Panc1 (cell line): Measurements from ENCODE around the gene NDNF. TPM values are rescaled to one million over a fixed set of nuclear protein-coding genes. Genes with fewer than 3 reads are reported as not detected.

Source experiments
- ATAC-seq: fragments of 200-7000 bp; cut with Tn5 transposase; 2 replicates; pipeline ENCODE4 v1.9.1; 2020; ENCODE audit warnings: mild to moderate bottlenecking, moderate library complexity
- BruUV-seq: library from RNA; stranded (reverse); fragments of 400-500 nt; replicated peaks from 2 replicates; lab custom pipeline; 2021; lab: Mats Ljungman, UMichigan
- CTCF ChIA-PET: fragments of 300-600 bp; sonication (Branson Sonifier 250); formaldehyde crosslinking; loops from one replicate; lab custom pipeline; 2022; ENCODE audit warnings: antibody characterized with exemption; lab: Charles Lee
- POLR2A ChIA-PET: fragments of 300-600 bp; sonication (Branson Sonifier 250); formaldehyde crosslinking; loops from one replicate; lab custom pipeline; 2022; ENCODE audit warnings: antibody characterized with exemption; lab: Charles Lee
- DNase-seq: peaks from one replicate; pipeline ENCODE4 v3.0.0-alpha.2; 2010; ENCODE audit warnings: low read depth, low spot score
- H3K27ac ChIP-seq: 2 replicates; pipeline ENCODE4 v1.5.1; 2011; ENCODE audit warnings: mild to moderate bottlenecking, low read length, inconsistent platforms
- H3K27me3 ChIP-seq: fragments of 200-500 bp; sonication (Bioruptor generic); 2 replicates; pipeline ENCODE4 v1.6.0; 2014; ENCODE audit warnings: low read length, inconsistent platforms; ENCODE audit not compliant: control insufficient read depth, insufficient read depth
- H3K36me3 ChIP-seq: fragments of 200-500 bp; sonication (Bioruptor generic); 2 replicates; pipeline ENCODE4 v1.5.1; 2014; ENCODE audit warnings: inconsistent platforms, mild to moderate bottlenecking, low read length, moderate library complexity; ENCODE audit not compliant: control insufficient read depth, insufficient read depth
- H3K4me1 ChIP-seq: 2 replicates; pipeline ENCODE4 v1.5.1; 2011; ENCODE audit warnings: inconsistent platforms, mild to moderate bottlenecking, low read length, moderate library complexity; ENCODE audit not compliant: control insufficient read depth, insufficient read depth
- H3K4me3 ChIP-seq, 2 experiments: 2 replicates each; pipeline ENCODE4 v1.5.1; 2011 to 2012; ENCODE audit warnings: low read depth in 2 of 2, low read length in 2 of 2, mild to moderate bottlenecking in 2 of 2, inconsistent platforms in 1 of 2, moderate library complexity in 1 of 2
- H3K9me3 ChIP-seq: fragments of 200-500 bp; sonication (Bioruptor generic); 2 replicates; pipeline ENCODE4 v1.5.1; 2014; ENCODE audit warnings: low read depth, mild to moderate bottlenecking, inconsistent platforms, low read length, moderate library complexity; ENCODE audit not compliant: control insufficient read depth, insufficient read depth
- POLR2AphosphoS5 ChIP-seq: IDR thresholded peaks from 2 replicates; pipeline ENCODE4 v1.6.1; 2012; ENCODE audit warnings: mild to moderate bottlenecking, low read depth, low read length, moderate library complexity
- SIN3A ChIP-seq: IDR thresholded peaks from 2 replicates; pipeline ENCODE4 v1.6.1; 2012; ENCODE audit warnings: low read depth, mild to moderate bottlenecking, low read length, moderate library complexity, borderline replicate concordance; ENCODE audit not compliant: insufficient read depth
- TCF7L2 ChIP-seq: IDR thresholded peaks from 2 replicates; pipeline ENCODE4 v1.6.1; 2011; ENCODE audit warnings: mild to moderate bottlenecking, low read depth, low read length, inconsistent platforms
- in situ Hi-C: cut with HindIII; loops from 2 replicates; pipeline ENCODE4 v1.10.0; 2016; ENCODE audit warnings: low sequenced_read_pairs, low pct_unique_long_range_greater_than_20kb
- intact Hi-C: fragments of 100-400 bp; cut with micrococcal nuclease; formaldehyde crosslinking; loops from one replicate; pipeline ENCODE4 v1.10.0; 2022; ENCODE audit not compliant: unreplicated experiment
- total RNA-seq: library from RNA; stranded (reverse); gene quantifications from one replicate; pipeline ENCODE4 v1.2.1, GENCODE V29; 2021; ENCODE audit not compliant: unreplicated experiment
- TF ChIP-seq, protein P1 (sequence below), 2 experiments: IDR thresholded peaks; 2 replicates each; pipeline ENCODE4 v1.6.1; 2011 to 2012; ENCODE audit warnings: low read depth in 2 of 2, control low read depth in 1 of 2, low read length in 1 of 2, mild to moderate bottlenecking in 1 of 2, moderate library complexity in 1 of 2; ENCODE audit not compliant: insufficient read depth in 1 of 2
- TF ChIP-seq, protein P2 (sequence below): fragments of 450-650 bp; IDR thresholded peaks from 2 replicates; pipeline ENCODE4 v1.5.1; 2017; ENCODE audit warnings: mild to moderate bottlenecking

The NDNF gene
- total RNA-seq, 1 experiment from 2014 or later = 0.10 TPM

DNA sequence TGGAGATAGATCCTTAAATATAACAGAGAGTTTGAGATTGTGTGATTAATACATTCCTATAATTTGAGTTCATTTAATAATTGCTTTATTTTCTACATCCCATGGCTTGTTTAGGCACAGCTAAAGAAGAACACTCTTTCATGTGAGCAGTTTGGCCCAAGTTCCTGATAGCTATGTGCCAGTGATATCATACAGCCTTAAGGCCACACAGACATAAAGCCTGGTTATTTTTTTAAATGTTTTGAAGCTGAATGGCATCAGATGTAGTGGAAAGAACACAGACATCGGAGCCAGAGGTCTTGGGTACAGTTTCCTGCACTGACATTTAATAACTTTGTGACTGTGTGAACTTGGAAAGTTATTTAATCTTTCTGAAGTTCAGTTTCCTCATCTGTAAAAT is 7.0 kb upstream of the NDNF start:
- no peak overlapping the region for H3K27ac ChIP-seq
- no peak for TF ChIP-seq SIN3A
- TF ChIP-seq, protein P1, sequence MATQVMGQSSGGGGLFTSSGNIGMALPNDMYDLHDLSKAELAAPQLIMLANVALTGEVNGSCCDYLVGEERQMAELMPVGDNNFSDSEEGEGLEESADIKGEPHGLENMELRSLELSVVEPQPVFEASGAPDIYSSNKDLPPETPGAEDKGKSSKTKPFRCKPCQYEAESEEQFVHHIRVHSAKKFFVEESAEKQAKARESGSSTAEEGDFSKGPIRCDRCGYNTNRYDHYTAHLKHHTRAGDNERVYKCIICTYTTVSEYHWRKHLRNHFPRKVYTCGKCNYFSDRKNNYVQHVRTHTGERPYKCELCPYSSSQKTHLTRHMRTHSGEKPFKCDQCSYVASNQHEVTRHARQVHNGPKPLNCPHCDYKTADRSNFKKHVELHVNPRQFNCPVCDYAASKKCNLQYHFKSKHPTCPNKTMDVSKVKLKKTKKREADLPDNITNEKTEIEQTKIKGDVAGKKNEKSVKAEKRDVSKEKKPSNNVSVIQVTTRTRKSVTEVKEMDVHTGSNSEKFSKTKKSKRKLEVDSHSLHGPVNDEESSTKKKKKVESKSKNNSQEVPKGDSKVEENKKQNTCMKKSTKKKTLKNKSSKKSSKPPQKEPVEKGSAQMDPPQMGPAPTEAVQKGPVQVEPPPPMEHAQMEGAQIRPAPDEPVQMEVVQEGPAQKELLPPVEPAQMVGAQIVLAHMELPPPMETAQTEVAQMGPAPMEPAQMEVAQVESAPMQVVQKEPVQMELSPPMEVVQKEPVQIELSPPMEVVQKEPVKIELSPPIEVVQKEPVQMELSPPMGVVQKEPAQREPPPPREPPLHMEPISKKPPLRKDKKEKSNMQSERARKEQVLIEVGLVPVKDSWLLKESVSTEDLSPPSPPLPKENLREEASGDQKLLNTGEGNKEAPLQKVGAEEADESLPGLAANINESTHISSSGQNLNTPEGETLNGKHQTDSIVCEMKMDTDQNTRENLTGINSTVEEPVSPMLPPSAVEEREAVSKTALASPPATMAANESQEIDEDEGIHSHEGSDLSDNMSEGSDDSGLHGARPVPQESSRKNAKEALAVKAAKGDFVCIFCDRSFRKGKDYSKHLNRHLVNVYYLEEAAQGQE (IDR thresholded peaks at IDR 0.05; ENCODE audit: insufficient read depth in 1 of 2, low read depth in 2 of 2, low read length in 1 of 2) = no peak
- no peak for TF ChIP-seq POLR2AphosphoS5
- TF ChIP-seq, protein P2, sequence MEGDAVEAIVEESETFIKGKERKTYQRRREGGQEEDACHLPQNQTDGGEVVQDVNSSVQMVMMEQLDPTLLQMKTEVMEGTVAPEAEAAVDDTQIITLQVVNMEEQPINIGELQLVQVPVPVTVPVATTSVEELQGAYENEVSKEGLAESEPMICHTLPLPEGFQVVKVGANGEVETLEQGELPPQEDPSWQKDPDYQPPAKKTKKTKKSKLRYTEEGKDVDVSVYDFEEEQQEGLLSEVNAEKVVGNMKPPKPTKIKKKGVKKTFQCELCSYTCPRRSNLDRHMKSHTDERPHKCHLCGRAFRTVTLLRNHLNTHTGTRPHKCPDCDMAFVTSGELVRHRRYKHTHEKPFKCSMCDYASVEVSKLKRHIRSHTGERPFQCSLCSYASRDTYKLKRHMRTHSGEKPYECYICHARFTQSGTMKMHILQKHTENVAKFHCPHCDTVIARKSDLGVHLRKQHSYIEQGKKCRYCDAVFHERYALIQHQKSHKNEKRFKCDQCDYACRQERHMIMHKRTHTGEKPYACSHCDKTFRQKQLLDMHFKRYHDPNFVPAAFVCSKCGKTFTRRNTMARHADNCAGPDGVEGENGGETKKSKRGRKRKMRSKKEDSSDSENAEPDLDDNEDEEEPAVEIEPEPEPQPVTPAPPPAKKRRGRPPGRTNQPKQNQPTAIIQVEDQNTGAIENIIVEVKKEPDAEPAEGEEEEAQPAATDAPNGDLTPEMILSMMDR = no peak
- TF ChIP-seq TCF7L2 = no peak
- no peaks in the 10 kb centered on the region for H3K36me3 ChIP-seq
- ChIA-PET CTCF (no interaction called here), POLR2A (no interaction called here)
- BruUV-seq = no TSS peak
- H3K4me1 ChIP-seq = no peaks in the 10 kb centered on the region
- no peak overlapping the region for H3K4me3 ChIP-seq
- ATAC-seq (no peak), DNase-seq (no peak)
- intact Hi-C loops = no loop called here
- in situ Hi-C loops = no loop called here
- H3K9me3 ChIP-seq = no peaks in the 10 kb centered on the region
- H3K27me3 ChIP-seq = peaks cover 3% of the 10 kb centered on the region

DNA sequence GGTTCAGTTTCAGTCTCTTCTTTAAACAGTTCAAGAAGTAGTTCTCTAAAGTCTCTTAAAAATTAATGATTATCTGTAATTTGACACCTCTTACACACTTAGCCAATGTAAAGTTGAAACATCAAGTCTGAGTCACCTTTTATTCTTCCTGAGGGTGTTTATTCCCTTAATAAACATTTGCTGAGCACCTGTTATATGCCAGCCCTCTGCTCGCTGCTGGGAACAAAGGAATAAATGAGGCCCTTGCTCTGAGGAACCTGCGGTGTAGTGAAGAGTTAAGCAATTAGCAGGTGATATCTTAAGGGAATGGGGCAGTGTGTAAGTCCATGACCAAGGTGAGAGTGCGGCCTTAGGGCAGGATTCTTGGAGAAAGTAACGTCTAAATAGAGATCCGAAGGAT is 5.2 kb upstream of the NDNF start:
- no peaks in the 10 kb centered on the region for H3K9me3 ChIP-seq
- ATAC-seq (no peak), DNase-seq (no peak)
- peaks cover 4% of the 10 kb centered on the region for H3K27me3 ChIP-seq
- no TSS peak for BruUV-seq
- no peaks in the 10 kb centered on the region for H3K4me1 ChIP-seq
- H3K36me3 ChIP-seq = no peaks in the 10 kb centered on the region
- H3K4me3 ChIP-seq = no peak overlapping the region
- in situ Hi-C loops (no loop called here), intact Hi-C loops (no loop called here)
- ChIA-PET POLR2A (no interaction called here), CTCF (no interaction called here)
- TF ChIP-seq, protein P1 (IDR thresholded peaks at IDR 0.05; ENCODE audit: insufficient read depth in 1 of 2, low read depth in 2 of 2, low read length in 1 of 2) = no peak
- TF ChIP-seq TCF7L2 (no peak), POLR2AphosphoS5 (no peak), SIN3A (no peak)
- TF ChIP-seq, protein P2 = no peak
- H3K27ac ChIP-seq = no peak overlapping the region
